HG03175 (cell line): ENCODE data around the gene IL17RD.
A peak's percentile ranks its signal among the peaks of the same experiment; 100 is the strongest.

Source experiments
- ATAC-seq: cut with Tn5 transposase; IDR thresholded peaks from one replicate; pipeline ENCODE4 v1.9.1; 2021; ENCODE audit warnings: mild to moderate bottlenecking, moderate library complexity; ENCODE audit not compliant: unreplicated experiment

IL17RD gene

GRCh38 chr3:57164657-57165573, at the start of gene IL17RD:
TSS of gene IL17RD (minus strand) at chr3:57165353. CDS start at chr3:57165286, 67 bp downstream.
- no peak for ATAC-seq

GRCh38 chr3:57206423-57206822, 41.3 kb upstream of the IL17RD start:
- ATAC-seq = no peak

- ATAC-seq = no peak
Measured at GRCh38 chr3:57199895-57200297, 34.7 kb upstream of the IL17RD start, which contains the start of gene HESX1. TSS of gene HESX1 (minus strand) at chr3:57199978. CDS start at chr3:57199918, 60 bp downstream.

GRCh38 chr3:57194641-57195040, 29.5 kb upstream of the IL17RD start:
- ATAC-seq = no peak

GRCh38 chr3:57192028-57192427, 26.9 kb upstream of the IL17RD start:
- ATAC-seq = no peak

- no peak for ATAC-seq
Measured at GRCh38 chr3:57184526-57184925, 19.4 kb upstream of the IL17RD start.

GRCh38 chr3:57179580-57180410, 14.6 kb upstream of the IL17RD start:
- ATAC-seq = no peak

GRCh38 chr3:57176045-57176444, 10.9 kb upstream of the IL17RD start:
- ATAC-seq = no peak

GRCh38 chr3:57173687-57174086, 8.5 kb upstream of the IL17RD start:
- ATAC-seq = no peak

GRCh38 chr3:57170946-57171345, 5.8 kb upstream of the IL17RD start:
- no peak for ATAC-seq

GRCh38 chr3:57169872-57170623, 4.9 kb upstream of the IL17RD start:
- ATAC-seq = peak; percentile 72

GRCh38 chr3:57169108-57169507, 4.0 kb upstream of the IL17RD start:
- no peak for ATAC-seq

GRCh38 chr3:57168151-57168550, 3.0 kb upstream of the IL17RD start:
- ATAC-seq = no peak

GRCh38 chr3:57166660-57167059, 1.5 kb upstream of the IL17RD start:
- no peak for ATAC-seq

GRCh38 chr3:57165641-57166040, 488 bp upstream of the IL17RD start:
- no peak for ATAC-seq

- no peak for ATAC-seq
Measured at GRCh38 chr3:57164217-57164656, 916 bp downstream of the IL17RD start.

- no peak for ATAC-seq
Measured at GRCh38 chr3:57163751-57164150, 1.4 kb downstream of the IL17RD start.

GRCh38 chr3:57161915-57162314, 3.2 kb downstream of the IL17RD start:
- no peak for ATAC-seq

GRCh38 chr3:57160765-57161538, 4.2 kb downstream of the IL17RD start:
- no peak for ATAC-seq
